Testis (tissue), 2 donors: ENCODE results near the gene VSIG10L2.

Experiments
- POLR2A ChIP-seq: fragments of 450-650 bp; IDR thresholded peaks from one replicate; pipeline ENCODE4 v1.6.1; 2017; ENCODE audit warnings: antibody characterized with exemption, mild to moderate bottlenecking, moderate library complexity
- TF ChIP-seq, protein P1 (sequence below), 3 experiments: fragments of 450-650 bp in 2 of 3; fragments of 200-600 bp in 1 of 3; sonication (generic) in 1 of 3; IDR thresholded peaks; one replicate each; pipeline ENCODE4 v1.5.1; 2016 to 2019; ENCODE audit warnings: antibody characterized with exemption in 3 of 3, mild to moderate bottlenecking in 2 of 3, moderate library complexity in 1 of 3

DNA sequence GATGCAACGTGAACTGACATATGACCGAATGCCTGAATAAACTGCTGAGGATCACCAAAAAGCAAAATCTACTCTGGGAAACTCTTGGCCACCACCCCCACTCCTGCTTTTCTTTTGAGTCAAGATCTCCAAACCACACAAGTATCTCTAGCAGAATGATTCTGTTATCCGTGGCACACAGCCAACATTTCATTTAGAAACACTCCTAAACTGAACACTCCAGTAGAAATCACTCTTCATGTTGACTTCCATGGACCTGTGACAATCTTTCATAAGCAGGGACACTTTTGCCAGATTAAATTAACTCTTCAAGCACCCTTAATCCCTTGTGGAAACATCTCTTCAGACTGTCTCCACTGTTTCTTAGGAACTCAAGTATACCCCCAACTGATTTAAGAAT is 44.4 kb downstream of the VSIG10L2 start:
- TF ChIP-seq, protein P1, sequence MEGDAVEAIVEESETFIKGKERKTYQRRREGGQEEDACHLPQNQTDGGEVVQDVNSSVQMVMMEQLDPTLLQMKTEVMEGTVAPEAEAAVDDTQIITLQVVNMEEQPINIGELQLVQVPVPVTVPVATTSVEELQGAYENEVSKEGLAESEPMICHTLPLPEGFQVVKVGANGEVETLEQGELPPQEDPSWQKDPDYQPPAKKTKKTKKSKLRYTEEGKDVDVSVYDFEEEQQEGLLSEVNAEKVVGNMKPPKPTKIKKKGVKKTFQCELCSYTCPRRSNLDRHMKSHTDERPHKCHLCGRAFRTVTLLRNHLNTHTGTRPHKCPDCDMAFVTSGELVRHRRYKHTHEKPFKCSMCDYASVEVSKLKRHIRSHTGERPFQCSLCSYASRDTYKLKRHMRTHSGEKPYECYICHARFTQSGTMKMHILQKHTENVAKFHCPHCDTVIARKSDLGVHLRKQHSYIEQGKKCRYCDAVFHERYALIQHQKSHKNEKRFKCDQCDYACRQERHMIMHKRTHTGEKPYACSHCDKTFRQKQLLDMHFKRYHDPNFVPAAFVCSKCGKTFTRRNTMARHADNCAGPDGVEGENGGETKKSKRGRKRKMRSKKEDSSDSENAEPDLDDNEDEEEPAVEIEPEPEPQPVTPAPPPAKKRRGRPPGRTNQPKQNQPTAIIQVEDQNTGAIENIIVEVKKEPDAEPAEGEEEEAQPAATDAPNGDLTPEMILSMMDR (IDR thresholded peaks at IDR 0.05) = no peak
- no peak for TF ChIP-seq POLR2A
